Neural progenitor cell (in vitro differentiated cells): ENCODE measurements around the gene ZSCAN21. TPM values are rescaled to one million over a fixed set of nuclear protein-coding genes. Genes with fewer than 3 reads are reported as not detected.

ENCODE experiments used
- DNase-seq: peaks from one replicate; pipeline ENCODE4 v3.0.0-alpha.2; 2016; ENCODE audit warnings: low spot score
- H2AFZ ChIP-seq: fragments of 200-600 bp; sonication (generic); replicated peaks from 2 replicates; pipeline ENCODE4 v1.6.1; 2016; ENCODE audit warnings: antibody characterized with exemption
- H3F3A ChIP-seq: fragments of 200-600 bp; sonication (generic); 2 replicates; pipeline ENCODE4 v1.6.1; 2016; ENCODE audit warnings: antibody characterized with exemption, low read depth
- H3K27ac ChIP-seq: fragments of 200-600 bp; sonication (generic); 2 replicates; pipeline ENCODE4 v1.5.1; 2016; ENCODE audit warnings: mild to moderate bottlenecking
- H3K27me3 ChIP-seq: fragments of 200-600 bp; sonication (generic); 2 replicates; pipeline ENCODE4 v1.6.1; 2016; ENCODE audit warnings: mild to moderate bottlenecking, moderate library complexity
- H3K36me3 ChIP-seq: fragments of 200-600 bp; sonication (generic); 2 replicates; pipeline ENCODE4 v1.5.1; 2016
- H3K4me1 ChIP-seq: fragments of 200-600 bp; sonication (generic); 2 replicates; pipeline ENCODE4 v1.6.1; 2016; ENCODE audit warnings: mixed run types
- H3K4me2 ChIP-seq: fragments of 200-600 bp; sonication (generic); 2 replicates; pipeline ENCODE4 v1.6.1; 2016
- H3K4me3 ChIP-seq: fragments of 200-600 bp; sonication (generic); 2 replicates; pipeline ENCODE4 v1.5.1; 2016
- H3K79me2 ChIP-seq: fragments of 200-600 bp; sonication (generic); 2 replicates; pipeline ENCODE4 v1.6.1; 2016; ENCODE audit warnings: low read depth
- H3K9ac ChIP-seq: fragments of 200-600 bp; sonication (generic); 2 replicates; pipeline ENCODE4 v1.6.1; 2016
- H3K9me3 ChIP-seq: fragments of 200-600 bp; sonication (generic); 2 replicates; pipeline ENCODE4 v1.5.1; 2016; ENCODE audit warnings: low read depth
- H4K20me1 ChIP-seq: fragments of 200-600 bp; sonication (generic); 2 replicates; pipeline ENCODE4 v1.6.1; 2016; ENCODE audit warnings: low read depth
- H3K27ac Mint-ChIP-seq: 3 replicates; pipeline ENCODE4 v1.8.0; 2021; ENCODE audit warnings: mixed read lengths
- H3K27me3 Mint-ChIP-seq: 2 replicates; pipeline ENCODE4 v1.8.0; 2022; ENCODE audit warnings: low read depth, mild to moderate bottlenecking, inconsistent platforms, moderate library complexity, mixed read lengths; ENCODE audit not compliant: insufficient read depth
- H3K36me3 Mint-ChIP-seq: 3 replicates; pipeline ENCODE4 v1.8.0; 2021; ENCODE audit warnings: mixed read lengths
- H3K4me1 Mint-ChIP-seq: 3 replicates; pipeline ENCODE4 v1.8.0; 2021; ENCODE audit warnings: mixed read lengths
- H3K4me3 Mint-ChIP-seq: 3 replicates; pipeline ENCODE4 v1.8.0; 2021; ENCODE audit warnings: mild to moderate bottlenecking, moderate library complexity, mixed read lengths
- H3K9me3 Mint-ChIP-seq: 3 replicates; pipeline ENCODE4 v1.8.0; 2020; ENCODE audit warnings: mixed read lengths
- CTCF ChIP-seq: fragments of 200-600 bp; sonication (generic); IDR thresholded peaks from 2 replicates; pipeline ENCODE4 v1.5.1; 2017; ENCODE audit warnings: antibody characterized with exemption, mild to moderate bottlenecking
- EZH2 ChIP-seq: fragments of 200-600 bp; sonication (generic); IDR thresholded peaks from 2 replicates; pipeline ENCODE4 v1.6.1; 2017; ENCODE audit warnings: antibody characterized with exemption, mild to moderate bottlenecking, moderate library complexity
- EZH2phosphoT487 ChIP-seq: fragments of 200-600 bp; sonication (generic); IDR thresholded peaks from 2 replicates; pipeline ENCODE4 v1.6.1; 2017; ENCODE audit warnings: antibody characterized with exemption
- total RNA-seq: library from RNA; depleted of rRNA; stranded (reverse); fragments of >200 nt; gene quantifications from 2 replicates; pipeline ENCODE4 v1.2.3, GENCODE V29; 2015; ENCODE audit warnings: low replicate concordance

Gene ZSCAN21
- total RNA-seq, 1 donor from 2014 or later: 29.0 TPM

- Histone ChIP-seq H3K4me3 (no peak overlapping the region), H3F3A (peaks cover 35% of the 10 kb centered on the region), H3K27me3 (no peaks in the 10 kb centered on the region), H2AFZ (no peak overlapping the region), H3K27ac (no peak overlapping the region), H3K79me2 (no peaks in the 10 kb centered on the region), H3K36me3 (peaks cover 13% of the 10 kb centered on the region), H3K4me1 (no peaks in the 10 kb centered on the region), H3K4me2 (no peak overlapping the region), H3K9me3 (peaks cover under 1% of the 10 kb centered on the region), H4K20me1 (no peaks in the 10 kb centered on the region), H3K9ac (no peak overlapping the region)
- Mint-ChIP-seq H3K36me3 (peaks cover 45% of the 10 kb centered on the region), H3K27ac (no peak overlapping the region), H3K4me3 (no peak overlapping the region), H3K27me3 (peaks cover 2% of the 10 kb centered on the region), H3K4me1 (no peaks in the 10 kb centered on the region), H3K9me3 (peaks cover 5% of the 10 kb centered on the region)
- no peak for DNase-seq
- no peak for TF ChIP-seq EZH2phosphoT487
- no peak for TF ChIP-seq CTCF
- TF ChIP-seq EZH2: no peak
Measured at GRCh38 chr7:100064162-100064561, 14.6 kb downstream of the ZSCAN21 start.

- H3K27me3 ChIP-seq: no peaks in the 10 kb centered on the region
- no peaks in the 10 kb centered on the region for H3K79me2 ChIP-seq
- no peaks in the 10 kb centered on the region for H3K4me1 ChIP-seq
- H3F3A ChIP-seq: peaks cover 50% of the 10 kb centered on the region
- H3K4me3 ChIP-seq: no peak overlapping the region
- TF ChIP-seq CTCF: no peak
- no peak for TF ChIP-seq EZH2phosphoT487
- TF ChIP-seq EZH2: no peak
- H3K27ac Mint-ChIP-seq: no peak overlapping the region
- peaks cover 16% of the 10 kb centered on the region for H3K9me3 Mint-ChIP-seq
- peaks cover 53% of the 10 kb centered on the region for H3K36me3 Mint-ChIP-seq
- H3K27ac ChIP-seq: no peak overlapping the region
- H3K9ac ChIP-seq: no peak overlapping the region
- H4K20me1 ChIP-seq: no peaks in the 10 kb centered on the region
- H3K27me3 Mint-ChIP-seq: peaks cover 5% of the 10 kb centered on the region
- peaks cover 15% of the 10 kb centered on the region for H3K9me3 ChIP-seq
- peaks cover 20% of the 10 kb centered on the region for H3K36me3 ChIP-seq
- no peaks in the 10 kb centered on the region for H3K4me1 Mint-ChIP-seq
- H3K4me3 Mint-ChIP-seq: no peak overlapping the region
- DNase-seq: no peak
- no peak overlapping the region for H2AFZ ChIP-seq
- H3K4me2 ChIP-seq: no peak overlapping the region
Measured at GRCh38 chr7:100065452-100066186, 16.0 kb downstream of the ZSCAN21 start.

- Histone ChIP-seq H3K9me3 (peaks cover 29% of the 10 kb centered on the region), H2AFZ (no peak overlapping the region), H3K4me3 (no peak overlapping the region), H4K20me1 (no peaks in the 10 kb centered on the region), H3K27me3 (no peaks in the 10 kb centered on the region), H3K79me2 (no peaks in the 10 kb centered on the region), H3K27ac (no peak overlapping the region), H3K36me3 (peaks cover 33% of the 10 kb centered on the region), H3K4me2 (no peak overlapping the region), H3F3A (peaks cover 63% of the 10 kb centered on the region), H3K4me1 (no peaks in the 10 kb centered on the region), H3K9ac (no peak overlapping the region)
- Mint-ChIP-seq H3K9me3 (peaks cover 30% of the 10 kb centered on the region), H3K27me3 (peaks cover 15% of the 10 kb centered on the region), H3K27ac (no peak overlapping the region), H3K4me1 (no peaks in the 10 kb centered on the region), H3K36me3 (peaks cover 60% of the 10 kb centered on the region), H3K4me3 (no peak overlapping the region)
- TF ChIP-seq EZH2phosphoT487 (no peak), CTCF (no peak), EZH2 (no peak)
- no peak for DNase-seq
Measured at GRCh38 chr7:100066953-100067352, 17.4 kb downstream of the ZSCAN21 start.
